Panc1 (cell line): ENCODE data around the gene RGS3. TPM values are rescaled to one million over a fixed set of nuclear protein-coding genes. Genes with fewer than 3 reads are reported as not detected.

ENCODE experiments used
- ATAC-seq: fragments of 200-7000 bp; cut with Tn5 transposase; 2 replicates; pipeline ENCODE4 v1.9.1; 2020; ENCODE audit warnings: mild to moderate bottlenecking, moderate library complexity
- BruUV-seq: library from RNA; stranded (reverse); fragments of 400-500 nt; replicated peaks from 2 replicates; lab custom pipeline; 2021; lab: Mats Ljungman, UMichigan
- CTCF ChIA-PET: fragments of 300-600 bp; sonication (Branson Sonifier 250); formaldehyde crosslinking; loops from one replicate; lab custom pipeline; 2022; ENCODE audit warnings: antibody characterized with exemption; lab: Charles Lee
- POLR2A ChIA-PET: fragments of 300-600 bp; sonication (Branson Sonifier 250); formaldehyde crosslinking; loops from one replicate; lab custom pipeline; 2022; ENCODE audit warnings: antibody characterized with exemption; lab: Charles Lee
- DNase-seq: peaks from one replicate; pipeline ENCODE4 v3.0.0-alpha.2; 2010; ENCODE audit warnings: low read depth, low spot score
- H3K27ac ChIP-seq: 2 replicates; pipeline ENCODE4 v1.5.1; 2011; ENCODE audit warnings: mild to moderate bottlenecking, low read length, inconsistent platforms
- H3K27me3 ChIP-seq: fragments of 200-500 bp; sonication (Bioruptor generic); 2 replicates; pipeline ENCODE4 v1.6.0; 2014; ENCODE audit warnings: low read length, inconsistent platforms; ENCODE audit not compliant: control insufficient read depth, insufficient read depth
- H3K36me3 ChIP-seq: fragments of 200-500 bp; sonication (Bioruptor generic); 2 replicates; pipeline ENCODE4 v1.5.1; 2014; ENCODE audit warnings: inconsistent platforms, mild to moderate bottlenecking, low read length, moderate library complexity; ENCODE audit not compliant: control insufficient read depth, insufficient read depth
- H3K4me1 ChIP-seq: 2 replicates; pipeline ENCODE4 v1.5.1; 2011; ENCODE audit warnings: inconsistent platforms, mild to moderate bottlenecking, low read length, moderate library complexity; ENCODE audit not compliant: control insufficient read depth, insufficient read depth
- H3K4me3 ChIP-seq, 2 experiments: 2 replicates each; pipeline ENCODE4 v1.5.1; 2011 to 2012; ENCODE audit warnings: low read depth in 2 of 2, low read length in 2 of 2, mild to moderate bottlenecking in 2 of 2, inconsistent platforms in 1 of 2, moderate library complexity in 1 of 2
- H3K9me3 ChIP-seq: fragments of 200-500 bp; sonication (Bioruptor generic); 2 replicates; pipeline ENCODE4 v1.5.1; 2014; ENCODE audit warnings: low read depth, mild to moderate bottlenecking, inconsistent platforms, low read length, moderate library complexity; ENCODE audit not compliant: control insufficient read depth, insufficient read depth
- CTCF ChIP-seq: fragments of 450-650 bp; IDR thresholded peaks from 2 replicates; pipeline ENCODE4 v1.5.1; 2017; ENCODE audit warnings: mild to moderate bottlenecking
- POLR2AphosphoS5 ChIP-seq: IDR thresholded peaks from 2 replicates; pipeline ENCODE4 v1.6.1; 2012; ENCODE audit warnings: mild to moderate bottlenecking, low read depth, low read length, moderate library complexity
- REST ChIP-seq, 2 experiments: IDR thresholded peaks; 2 replicates each; pipeline ENCODE4 v1.6.1; 2011 to 2012; ENCODE audit warnings: low read depth in 2 of 2, control low read depth in 1 of 2, low read length in 1 of 2, mild to moderate bottlenecking in 1 of 2, moderate library complexity in 1 of 2; ENCODE audit not compliant: insufficient read depth in 1 of 2
- SIN3A ChIP-seq: IDR thresholded peaks from 2 replicates; pipeline ENCODE4 v1.6.1; 2012; ENCODE audit warnings: low read depth, mild to moderate bottlenecking, low read length, moderate library complexity, borderline replicate concordance; ENCODE audit not compliant: insufficient read depth
- TCF7L2 ChIP-seq: IDR thresholded peaks from 2 replicates; pipeline ENCODE4 v1.6.1; 2011; ENCODE audit warnings: mild to moderate bottlenecking, low read depth, low read length, inconsistent platforms
- in situ Hi-C: cut with HindIII; loops from 2 replicates; pipeline ENCODE4 v1.10.0; 2016; ENCODE audit warnings: low sequenced_read_pairs, low pct_unique_long_range_greater_than_20kb
- intact Hi-C: fragments of 100-400 bp; cut with micrococcal nuclease; formaldehyde crosslinking; loops from one replicate; pipeline ENCODE4 v1.10.0; 2022; ENCODE audit not compliant: unreplicated experiment
- total RNA-seq: library from RNA; stranded (reverse); gene quantifications from one replicate; pipeline ENCODE4 v1.2.1, GENCODE V29; 2021; ENCODE audit not compliant: unreplicated experiment

Gene RGS3
- total RNA-seq, 1 experiment from 2014 or later: 15.1 TPM

GRCh38 chr9:113570749-113571711 is 107.5 kb downstream of the RGS3 start:
- no peak for DNase-seq
- in situ Hi-C loops: no loop called here
- no TSS peak for BruUV-seq

GRCh38 chr9:113572076-113572861 is 108.7 kb downstream of the RGS3 start:
- H3K27me3 ChIP-seq: no peaks in the 10 kb centered on the region
- no peak overlapping the region for H3K27ac ChIP-seq
- H3K4me1 ChIP-seq: no peaks in the 10 kb centered on the region
- ChIA-PET POLR2A (no interaction called here), CTCF (no interaction called here)
- in situ Hi-C loops: no loop called here
- ATAC-seq (no peak), DNase-seq (no peak)
- TF ChIP-seq POLR2AphosphoS5: no peak
- no peak for TF ChIP-seq SIN3A
- no peaks in the 10 kb centered on the region for H3K36me3 ChIP-seq
- H3K9me3 ChIP-seq: no peaks in the 10 kb centered on the region
- no peak overlapping the region for H3K4me3 ChIP-seq
- BruUV-seq: no TSS peak
- intact Hi-C loops: no loop called here

More at GRCh38 chr9:113570749-113571711, 107.5 kb downstream of the RGS3 start:
- POLR2A ChIA-PET: no interaction called here
- intact Hi-C loops: no loop called here
- TF ChIP-seq TCF7L2: no peak
- Histone ChIP-seq H3K27ac (no peak overlapping the region), H3K36me3 (no peaks in the 10 kb centered on the region), H3K4me3 (no peak overlapping the region), H3K9me3 (no peaks in the 10 kb centered on the region), H3K4me1 (no peaks in the 10 kb centered on the region), H3K27me3 (no peaks in the 10 kb centered on the region)
- CTCF ChIA-PET: no interaction called here
- ATAC-seq: no peak

DNA sequence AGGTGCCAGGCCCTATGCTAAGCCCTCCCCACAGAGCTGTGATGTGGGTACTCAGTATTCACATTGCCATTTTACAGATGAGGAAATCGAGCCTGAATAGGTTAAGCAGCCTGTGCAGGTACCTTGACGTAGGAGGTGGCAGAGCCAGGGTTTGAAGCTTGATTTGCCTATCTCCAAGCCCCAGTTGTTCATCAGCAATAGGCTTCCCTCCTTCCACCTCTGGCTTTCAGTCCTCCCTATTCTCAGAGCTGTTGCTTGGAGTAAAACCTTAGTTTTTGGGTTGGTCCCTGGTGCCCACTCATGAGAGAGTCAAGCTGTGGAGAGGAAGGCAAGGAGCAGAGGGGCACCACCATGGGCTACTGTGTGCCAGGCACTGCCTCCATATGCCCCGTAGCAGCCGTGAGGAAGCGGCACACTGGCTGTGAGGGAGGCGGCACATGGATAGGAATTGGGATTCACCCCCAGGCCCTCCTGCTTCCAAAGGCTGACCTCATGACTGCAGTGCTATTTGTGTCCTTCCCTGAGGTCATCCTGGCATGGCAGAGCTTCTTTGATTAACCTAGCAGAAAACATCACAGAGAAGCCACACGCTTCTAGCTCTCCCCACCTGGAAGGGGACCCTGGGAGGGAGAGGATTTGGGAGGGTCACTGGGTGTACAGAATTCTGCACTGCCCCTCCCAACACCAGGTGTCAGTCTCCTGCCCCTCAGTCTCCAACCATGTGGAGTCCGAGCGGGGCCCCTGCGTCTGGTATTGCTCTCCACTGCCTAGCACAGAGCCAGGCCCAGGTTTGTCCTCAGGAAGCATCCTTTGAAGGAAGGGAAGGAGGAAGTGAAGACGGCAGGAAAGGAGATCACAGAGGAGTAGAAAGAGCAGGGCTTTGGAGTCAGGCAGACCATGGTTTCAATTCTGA is 109.8 kb downstream of the RGS3 start:
- ATAC-seq (no peak), DNase-seq (no peak)
- in situ Hi-C loops (no loop called here), intact Hi-C loops (no loop called here)
- H3K9me3 ChIP-seq: no peaks in the 10 kb centered on the region
- ChIA-PET CTCF (no interaction called here), POLR2A (no interaction called here)
- H3K4me3 ChIP-seq: no peak overlapping the region
- H3K4me1 ChIP-seq: peaks cover 2% of the 10 kb centered on the region
- H3K27me3 ChIP-seq: no peaks in the 10 kb centered on the region
- no peak overlapping the region for H3K27ac ChIP-seq
- BruUV-seq: no TSS peak
- TF ChIP-seq REST (IDR thresholded peaks at IDR 0.05; ENCODE audit: insufficient read depth in 1 of 2, low read depth in 2 of 2, low read length in 1 of 2): no peak
- no peak for TF ChIP-seq CTCF
- TF ChIP-seq TCF7L2: no peak
- no peak for TF ChIP-seq SIN3A
- no peak for TF ChIP-seq POLR2AphosphoS5
- no peaks in the 10 kb centered on the region for H3K36me3 ChIP-seq
